ENCODE measurements around the gene OTUD4.

DNA sequence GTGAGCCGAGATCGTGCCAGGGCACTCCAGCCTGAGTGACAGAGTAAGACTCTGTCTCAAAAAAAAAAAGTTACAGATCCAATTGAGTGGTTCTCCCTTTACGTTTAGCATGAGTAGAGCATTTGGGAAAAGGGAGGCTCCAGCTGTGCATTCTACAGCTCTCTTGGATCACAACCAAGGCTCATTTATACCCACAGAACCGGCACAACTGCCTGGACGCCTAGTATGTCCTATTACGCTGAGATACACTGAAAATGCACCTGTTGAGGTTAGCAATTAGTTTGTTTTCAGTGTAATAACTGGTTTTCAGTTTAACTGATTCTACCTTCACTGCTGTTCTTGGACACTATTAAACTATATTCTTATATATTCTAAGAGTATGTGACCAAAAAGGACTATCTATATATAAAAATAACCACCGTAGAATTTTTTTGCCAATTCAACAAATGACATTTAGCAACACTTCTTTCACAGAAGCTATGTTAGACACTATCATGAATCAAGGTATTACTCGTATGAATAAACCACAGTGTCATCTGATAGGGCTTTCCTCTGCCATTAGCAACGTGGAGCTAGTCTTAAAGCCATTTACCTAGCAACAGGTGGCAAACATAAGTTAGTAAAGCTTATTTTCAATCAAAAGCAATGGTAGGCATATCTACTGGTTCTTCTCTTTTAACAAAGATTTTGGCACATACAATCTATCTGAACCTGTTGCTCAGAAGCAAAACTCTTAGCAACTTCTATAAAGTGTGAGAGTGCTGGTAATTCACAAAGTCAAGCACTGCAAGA lies 3.6 kb downstream of the OTUD4 start:
- TF ChIP-seq, protein P1, sequence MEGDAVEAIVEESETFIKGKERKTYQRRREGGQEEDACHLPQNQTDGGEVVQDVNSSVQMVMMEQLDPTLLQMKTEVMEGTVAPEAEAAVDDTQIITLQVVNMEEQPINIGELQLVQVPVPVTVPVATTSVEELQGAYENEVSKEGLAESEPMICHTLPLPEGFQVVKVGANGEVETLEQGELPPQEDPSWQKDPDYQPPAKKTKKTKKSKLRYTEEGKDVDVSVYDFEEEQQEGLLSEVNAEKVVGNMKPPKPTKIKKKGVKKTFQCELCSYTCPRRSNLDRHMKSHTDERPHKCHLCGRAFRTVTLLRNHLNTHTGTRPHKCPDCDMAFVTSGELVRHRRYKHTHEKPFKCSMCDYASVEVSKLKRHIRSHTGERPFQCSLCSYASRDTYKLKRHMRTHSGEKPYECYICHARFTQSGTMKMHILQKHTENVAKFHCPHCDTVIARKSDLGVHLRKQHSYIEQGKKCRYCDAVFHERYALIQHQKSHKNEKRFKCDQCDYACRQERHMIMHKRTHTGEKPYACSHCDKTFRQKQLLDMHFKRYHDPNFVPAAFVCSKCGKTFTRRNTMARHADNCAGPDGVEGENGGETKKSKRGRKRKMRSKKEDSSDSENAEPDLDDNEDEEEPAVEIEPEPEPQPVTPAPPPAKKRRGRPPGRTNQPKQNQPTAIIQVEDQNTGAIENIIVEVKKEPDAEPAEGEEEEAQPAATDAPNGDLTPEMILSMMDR (IDR thresholded peaks at IDR 0.05; ENCODE audit: low read depth, low read length, missing input control) = no peak
- TF ChIP-seq FOXA1 (IDR thresholded peaks at IDR 0.05) (no peak), SP1 (IDR thresholded peaks at IDR 0.05) (no peak), GABPA (IDR thresholded peaks at IDR 0.05 in 1 of 2, conservative IDR thresholded peaks at IDR 0.05 in 1 of 2) (no peak), RAD21 (IDR thresholded peaks at IDR 0.05) (no peak)
- TF ChIP-seq, protein P2, sequence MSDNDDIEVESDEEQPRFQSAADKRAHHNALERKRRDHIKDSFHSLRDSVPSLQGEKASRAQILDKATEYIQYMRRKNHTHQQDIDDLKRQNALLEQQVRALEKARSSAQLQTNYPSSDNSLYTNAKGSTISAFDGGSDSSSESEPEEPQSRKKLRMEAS (IDR thresholded peaks at IDR 0.05) = no peak
